ENCODE data around the gene STYX. TPM values are rescaled to one million over a fixed set of nuclear protein-coding genes. Genes with fewer than 3 reads are reported as not detected.
"Not testable (repeated sequence)": the region's sequence is repeated elsewhere in the genome, so short reads cannot be mapped to it uniquely, and the experiment has no call there.

STYX gene
- polyA plus RNA-seq, 1 donor from 2014 or later, result 15.1 TPM

DNA sequence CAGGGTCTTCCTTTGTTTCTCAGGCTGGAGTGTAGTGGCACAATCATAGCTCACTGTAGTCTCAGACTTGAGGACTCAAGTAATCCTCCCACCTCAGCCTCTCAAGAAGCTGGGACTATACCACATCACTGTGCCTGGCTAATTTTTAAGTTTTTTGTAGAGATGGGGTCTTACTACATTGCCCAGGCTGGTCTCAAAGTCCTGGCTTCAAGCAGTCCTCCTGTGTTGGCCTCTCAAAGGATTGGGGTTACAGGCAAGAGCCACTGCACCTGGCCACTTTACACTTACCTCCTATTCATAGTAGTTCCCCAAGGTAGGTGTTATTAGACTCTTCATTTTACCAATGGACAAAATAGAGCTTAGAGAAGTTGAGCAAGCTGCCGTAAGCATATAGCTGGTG, 29.2 kb downstream of the STYX start:
- H3K9ac ChIP-seq (ENCODE audit: low read length), result no peak overlapping the region
- no peak overlapping the region for H3K4me2 ChIP-seq (ENCODE audit: low read length)
- H2AFZ ChIP-seq (ENCODE audit: low read depth, low read length), result no peak overlapping the region
- H3K79me2 ChIP-seq (replicated peaks; ENCODE audit: insufficient read depth, low read length), result no peaks in the 10 kb centered on the region
- H3K9me3 ChIP-seq (ENCODE audit: low read length), result no peaks in the 10 kb centered on the region
- no peaks in the 10 kb centered on the region for H3K36me3 ChIP-seq (ENCODE audit: insufficient read depth, low read length)
- H3F3A ChIP-seq (ENCODE audit: insufficient read depth, low read length, poor library complexity, severe bottlenecking), result no peaks in the 10 kb centered on the region
- no peaks in the 10 kb centered on the region for H3K9me2 ChIP-seq (ENCODE audit: insufficient read depth, low read length)
- no peak for TF ChIP-seq POLR2AphosphoS5 (IDR thresholded peaks at IDR 0.05)
- TF ChIP-seq MXI1 (conservative IDR thresholded peaks at IDR 0.05; ENCODE audit: poor library complexity, severe bottlenecking), result no peak
- TF ChIP-seq, protein P1, sequence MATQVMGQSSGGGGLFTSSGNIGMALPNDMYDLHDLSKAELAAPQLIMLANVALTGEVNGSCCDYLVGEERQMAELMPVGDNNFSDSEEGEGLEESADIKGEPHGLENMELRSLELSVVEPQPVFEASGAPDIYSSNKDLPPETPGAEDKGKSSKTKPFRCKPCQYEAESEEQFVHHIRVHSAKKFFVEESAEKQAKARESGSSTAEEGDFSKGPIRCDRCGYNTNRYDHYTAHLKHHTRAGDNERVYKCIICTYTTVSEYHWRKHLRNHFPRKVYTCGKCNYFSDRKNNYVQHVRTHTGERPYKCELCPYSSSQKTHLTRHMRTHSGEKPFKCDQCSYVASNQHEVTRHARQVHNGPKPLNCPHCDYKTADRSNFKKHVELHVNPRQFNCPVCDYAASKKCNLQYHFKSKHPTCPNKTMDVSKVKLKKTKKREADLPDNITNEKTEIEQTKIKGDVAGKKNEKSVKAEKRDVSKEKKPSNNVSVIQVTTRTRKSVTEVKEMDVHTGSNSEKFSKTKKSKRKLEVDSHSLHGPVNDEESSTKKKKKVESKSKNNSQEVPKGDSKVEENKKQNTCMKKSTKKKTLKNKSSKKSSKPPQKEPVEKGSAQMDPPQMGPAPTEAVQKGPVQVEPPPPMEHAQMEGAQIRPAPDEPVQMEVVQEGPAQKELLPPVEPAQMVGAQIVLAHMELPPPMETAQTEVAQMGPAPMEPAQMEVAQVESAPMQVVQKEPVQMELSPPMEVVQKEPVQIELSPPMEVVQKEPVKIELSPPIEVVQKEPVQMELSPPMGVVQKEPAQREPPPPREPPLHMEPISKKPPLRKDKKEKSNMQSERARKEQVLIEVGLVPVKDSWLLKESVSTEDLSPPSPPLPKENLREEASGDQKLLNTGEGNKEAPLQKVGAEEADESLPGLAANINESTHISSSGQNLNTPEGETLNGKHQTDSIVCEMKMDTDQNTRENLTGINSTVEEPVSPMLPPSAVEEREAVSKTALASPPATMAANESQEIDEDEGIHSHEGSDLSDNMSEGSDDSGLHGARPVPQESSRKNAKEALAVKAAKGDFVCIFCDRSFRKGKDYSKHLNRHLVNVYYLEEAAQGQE (IDR thresholded peaks at IDR 0.05; ENCODE audit: borderline replicate concordance), result no peak
- no peak for TF ChIP-seq RAD21 (conservative IDR thresholded peaks at IDR 0.05)
- no peak for TF ChIP-seq EP300 (conservative IDR thresholded peaks at IDR 0.05; ENCODE audit: poor library complexity, severe bottlenecking)
- TF ChIP-seq EZH2 (IDR thresholded peaks at IDR 0.05; ENCODE audit: borderline replicate concordance, insufficient read depth, low read length, poor library complexity, severe bottlenecking), result no peak
- no peaks in the 10 kb centered on the region for H3K27me3 ChIP-seq (ENCODE audit: insufficient read depth, low read depth, low read length)
- no peak overlapping the region for H3K27ac ChIP-seq (ENCODE audit: low read length)
- no peaks in the 10 kb centered on the region for H4K20me1 ChIP-seq (ENCODE audit: insufficient read depth)
- no peak overlapping the region for H3K4me3 ChIP-seq (ENCODE audit: low read length)

DNA sequence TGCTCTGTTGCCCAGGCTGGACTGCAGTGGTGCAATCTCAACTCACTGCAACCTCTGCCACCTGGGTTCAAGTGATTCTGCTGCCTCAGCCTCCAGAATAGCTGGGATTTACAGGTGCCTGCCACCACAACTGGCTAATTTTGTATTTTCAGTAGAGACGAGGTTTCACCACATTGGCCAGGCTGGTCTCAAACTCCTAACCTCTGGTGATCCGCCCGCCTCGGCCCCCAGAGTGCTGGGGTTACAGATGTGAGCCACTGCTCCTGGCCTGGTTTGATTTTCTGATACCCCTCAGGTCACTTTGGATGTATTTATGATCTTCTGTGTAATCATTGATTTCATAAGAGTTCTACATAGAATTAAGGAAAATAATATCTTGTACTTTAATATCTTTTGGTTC, 33.0 kb downstream of the STYX start:
- H3K4me2 ChIP-seq (ENCODE audit: low read length); H3K27ac ChIP-seq (ENCODE audit: low read length); H3F3A ChIP-seq (ENCODE audit: insufficient read depth, low read length, poor library complexity, severe bottlenecking); H3K9ac ChIP-seq (ENCODE audit: low read length); H3K9me2 ChIP-seq (ENCODE audit: insufficient read depth, low read length); H3K9me3 ChIP-seq (ENCODE audit: low read length); H3K79me2 ChIP-seq (replicated peaks; ENCODE audit: insufficient read depth, low read length); H3K4me3 ChIP-seq (ENCODE audit: low read length); H2AFZ ChIP-seq (ENCODE audit: low read depth, low read length); H3K36me3 ChIP-seq (ENCODE audit: insufficient read depth, low read length); H3K27me3 ChIP-seq (ENCODE audit: insufficient read depth, low read depth, low read length); H4K20me1 ChIP-seq (ENCODE audit: insufficient read depth): not testable (repeated sequence)

DNA sequence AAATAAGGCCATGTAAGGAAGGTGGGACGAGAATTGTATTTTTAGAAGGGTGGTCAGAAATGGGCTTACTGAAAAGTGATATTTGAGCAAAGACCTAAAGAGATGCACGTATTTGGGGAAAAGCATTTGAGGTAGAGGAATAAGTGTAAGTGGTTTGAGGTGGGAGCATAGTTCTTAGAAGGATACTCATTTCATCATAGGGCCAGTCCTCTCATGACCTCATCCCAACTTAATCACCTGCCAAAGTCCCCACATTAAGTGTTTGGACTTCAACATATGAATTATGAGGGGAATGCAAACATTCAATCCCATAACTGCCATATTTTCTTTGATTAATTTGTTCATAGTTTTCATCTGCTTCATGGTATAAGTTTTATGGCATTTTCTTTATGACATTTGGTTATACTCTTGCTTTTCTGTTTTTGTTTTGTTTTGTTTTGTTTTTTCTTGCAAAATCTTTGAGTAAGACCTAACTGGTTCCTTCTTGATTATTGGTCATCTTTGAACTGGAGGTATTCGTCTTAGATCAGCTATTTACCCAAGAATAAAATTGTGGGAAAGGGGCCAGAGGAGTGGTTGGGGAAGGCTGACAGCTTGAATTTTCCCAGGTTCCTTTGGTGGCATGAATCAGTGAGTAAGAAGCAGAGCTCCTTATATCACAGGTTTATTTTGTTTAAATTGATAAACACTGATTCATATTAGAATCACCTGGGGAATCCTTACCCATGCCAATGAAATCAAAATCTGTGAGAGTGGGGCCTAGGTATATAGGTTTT, 37.3 kb downstream of the STYX start:
- Histone ChIP-seq H3K36me3 (ENCODE audit: insufficient read depth, low read length) (no peaks in the 10 kb centered on the region), H3K27me3 (ENCODE audit: insufficient read depth, low read depth, low read length) (no peaks in the 10 kb centered on the region), H3K9me2 (ENCODE audit: insufficient read depth, low read length) (no peaks in the 10 kb centered on the region), H3F3A (ENCODE audit: insufficient read depth, low read length, poor library complexity, severe bottlenecking) (no peaks in the 10 kb centered on the region), H2AFZ (ENCODE audit: low read depth, low read length) (no peak overlapping the region), H3K4me3 (ENCODE audit: low read length) (no peak overlapping the region), H3K79me2 (replicated peaks; ENCODE audit: insufficient read depth, low read length) (no peaks in the 10 kb centered on the region), H3K9me3 (ENCODE audit: low read length) (no peaks in the 10 kb centered on the region), H3K4me2 (ENCODE audit: low read length) (no peak overlapping the region), H3K9ac (ENCODE audit: low read length) (no peak overlapping the region), H3K27ac (ENCODE audit: low read length) (no peak overlapping the region), H4K20me1 (ENCODE audit: insufficient read depth) (no peaks in the 10 kb centered on the region)
- TF ChIP-seq, protein P1 (IDR thresholded peaks at IDR 0.05; ENCODE audit: borderline replicate concordance), result no peak
- TF ChIP-seq, protein P2, sequence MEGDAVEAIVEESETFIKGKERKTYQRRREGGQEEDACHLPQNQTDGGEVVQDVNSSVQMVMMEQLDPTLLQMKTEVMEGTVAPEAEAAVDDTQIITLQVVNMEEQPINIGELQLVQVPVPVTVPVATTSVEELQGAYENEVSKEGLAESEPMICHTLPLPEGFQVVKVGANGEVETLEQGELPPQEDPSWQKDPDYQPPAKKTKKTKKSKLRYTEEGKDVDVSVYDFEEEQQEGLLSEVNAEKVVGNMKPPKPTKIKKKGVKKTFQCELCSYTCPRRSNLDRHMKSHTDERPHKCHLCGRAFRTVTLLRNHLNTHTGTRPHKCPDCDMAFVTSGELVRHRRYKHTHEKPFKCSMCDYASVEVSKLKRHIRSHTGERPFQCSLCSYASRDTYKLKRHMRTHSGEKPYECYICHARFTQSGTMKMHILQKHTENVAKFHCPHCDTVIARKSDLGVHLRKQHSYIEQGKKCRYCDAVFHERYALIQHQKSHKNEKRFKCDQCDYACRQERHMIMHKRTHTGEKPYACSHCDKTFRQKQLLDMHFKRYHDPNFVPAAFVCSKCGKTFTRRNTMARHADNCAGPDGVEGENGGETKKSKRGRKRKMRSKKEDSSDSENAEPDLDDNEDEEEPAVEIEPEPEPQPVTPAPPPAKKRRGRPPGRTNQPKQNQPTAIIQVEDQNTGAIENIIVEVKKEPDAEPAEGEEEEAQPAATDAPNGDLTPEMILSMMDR (IDR thresholded peaks at IDR 0.05; ENCODE audit: poor library complexity, severe bottlenecking), result no peak
- TF ChIP-seq TAF1 (IDR thresholded peaks at IDR 0.05; ENCODE audit: low read depth) (no peak), SMC3 (conservative IDR thresholded peaks at IDR 0.05; ENCODE audit: poor library complexity) (no peak), EZH2 (IDR thresholded peaks at IDR 0.05; ENCODE audit: borderline replicate concordance, insufficient read depth, low read length, poor library complexity, severe bottlenecking) (no peak), EP300 (conservative IDR thresholded peaks at IDR 0.05; ENCODE audit: poor library complexity, severe bottlenecking) (no peak), RAD21 (conservative IDR thresholded peaks at IDR 0.05) (no peak), MXI1 (conservative IDR thresholded peaks at IDR 0.05; ENCODE audit: poor library complexity, severe bottlenecking) (no peak), POLR2AphosphoS5 (IDR thresholded peaks at IDR 0.05) (no peak)

All from neural cell (in vitro differentiated cells).